Measurements from ENCODE around the gene CFAP251. TPM values are rescaled to one million over a fixed set of nuclear protein-coding genes. Genes with fewer than 3 reads are reported as not detected.
A peak's percentile ranks its signal among the peaks of the same experiment; 100 is the strongest.
"Not testable (repeated sequence)": the region's sequence is repeated elsewhere in the genome, so short reads cannot be mapped to it uniquely, and the experiment has no call there.

The CFAP251 gene
- total and polyA plus RNA-seq, 12 donors, result 0.52 to 4.6 (median 1.5) TPM

- DNase-seq, result no peak
- H3K27me3 ChIP-seq, result no peaks in the 10 kb centered on the region
- H3K27ac ChIP-seq, result no peak overlapping the region
- 92% methylated on average over 11 of the region's 11 CpGs for WGBS, 2 donors
- peaks cover 0 to 29% (median 9%) of the 10 kb centered on the region in 9 donors for H3K36me3 ChIP-seq
- TF ChIP-seq CTCF (IDR thresholded peaks at IDR 0.05), result no peak
- H3K4me3 ChIP-seq, result no peak overlapping the region
- no peaks in the 10 kb centered on the region for H3K9me3 ChIP-seq
- peaks cover 0 to 31% (median 20%) of the 10 kb centered on the region in 9 donors for H3K4me1 ChIP-seq
- no peak for ATAC-seq
- intact Hi-C loops (cut with DNase I), result loop anchor here in 2 of 10 donors (5.0 to 10.0 kb wide), 2 partner anchors 78 to 1535 kb away; no protein-coding TSS in a partner anchor
These were observed 114.2 kb downstream of the CFAP251 start for GRCh38 chr12:122032580-122032979.

GRCh38 chr12:122035292-122035691 is 116.9 kb downstream of the CFAP251 start:
- Histone ChIP-seq H3K4me1 (peaks cover 0 to 11% (median 2%) of the 10 kb centered on the region in 9 donors), H3K4me3 (no peak overlapping the region), H3K27me3 (no peaks in the 10 kb centered on the region), H3K27ac (no peak overlapping the region), H3K36me3 (peaks cover 0 to 53% (median 15%) of the 10 kb centered on the region in 9 donors), H3K9me3 (no peaks in the 10 kb centered on the region)
- intact Hi-C loops (cut with DNase I), result loop anchor here in 1 of 10 donors (10.0 kb wide), 1 partner anchor 80 kb away; no protein-coding TSS in a partner anchor
- DNase-seq, result no peak
- 80 to 85% methylated on average over 8 of the region's 8 CpGs for WGBS, 2 donors
- no peak for TF ChIP-seq CTCF (IDR thresholded peaks at IDR 0.05)
- ATAC-seq, result peak in 2 of 8 donors; percentile 32 to 37

- H3K36me3 ChIP-seq, result peaks cover 0 to 61% (median 15%) of the 10 kb centered on the region in 9 donors
- WGBS, 2 donors, result 93 to 94% methylated on average over 6 of the region's 6 CpGs
- ATAC-seq (no peak), DNase-seq (no peak)
- H3K27ac ChIP-seq, result no peak overlapping the region
- no peaks in the 10 kb centered on the region for H3K9me3 ChIP-seq
- no peaks in the 10 kb centered on the region for H3K27me3 ChIP-seq
- TF ChIP-seq CTCF (IDR thresholded peaks at IDR 0.05), result no peak
- peaks cover 0 to 11% (median 0%) of the 10 kb centered on the region in 9 donors for H3K4me1 ChIP-seq
- intact Hi-C loops (cut with DNase I), result loop anchor here in 1 of 10 donors (10.0 kb wide), 1 partner anchor 81 kb away; no protein-coding TSS in a partner anchor
- H3K4me3 ChIP-seq, result no peak overlapping the region
These were observed 117.8 kb downstream of the CFAP251 start for GRCh38 chr12:122036153-122036552.

GRCh38 chr12:122040579-122041386 is 122.4 kb downstream of the CFAP251 start:
- Histone ChIP-seq H3K27me3 (no peaks in the 10 kb centered on the region), H3K27ac (no peak overlapping the region), H3K36me3 (peaks cover 0 to 95% (median 15%) of the 10 kb centered on the region in 9 donors), H3K4me1 (no peaks in the 10 kb centered on the region), H3K4me3 (no peak overlapping the region), H3K9me3 (no peaks in the 10 kb centered on the region)
- ATAC-seq (peak in 1 of 8 donors; percentile 31), DNase-seq (no peak)
- intact Hi-C loops (cut with DNase I), result no loop called here
- 84 to 87% methylated on average over 21 of the region's 21 CpGs for WGBS, 2 donors
- TF ChIP-seq CTCF (IDR thresholded peaks at IDR 0.05), result no peak

GRCh38 chr12:122041458-122041857 is 123.1 kb downstream of the CFAP251 start:
- intact Hi-C loops (cut with DNase I); H3K27me3 ChIP-seq; H3K4me3 ChIP-seq; ATAC-seq; H3K4me1 ChIP-seq; H3K27ac ChIP-seq; H3K9me3 ChIP-seq; DNase-seq: not testable (repeated sequence)
- peaks cover 0 to 95% (median 12%) of the 10 kb centered on the region in 9 donors for H3K36me3 ChIP-seq
- 96 to 98% methylated on average over 3 of the region's 3 CpGs for WGBS, 2 donors

Measured in heart right ventricle (tissue), 16 donors.